Stimulated activated naive CD4-positive, alpha-beta T cell (primary cell): ENCODE measurements around the gene CYB5R2.

Experiments
- DNase-seq, 6 experiments: peaks; one replicate each; lab custom pipeline; 2025; lab: John Stamatoyannopoulos, UW

The CYB5R2 gene

GRCh38 chr11:7672960-7673723 lies at the start of gene CYB5R2:
CYB5R2 (minus strand) TSS chr11:7673500; CDS start chr11:7672825, 675 bp downstream.
- no peak for DNase-seq

- DNase-seq: no peak
These were observed 41.5 kb upstream of the CYB5R2 start for GRCh38 chr11:7714786-7715185.

- DNase-seq: no peak
These were observed 33.1 kb upstream of the CYB5R2 start, which contains the start of gene OVCH2 for GRCh38 chr11:7706377-7706776. OVCH2 (minus strand) TSS chr11:7706477; CDS start chr11:7706394, 83 bp downstream.

- DNase-seq: no peak
These were observed 30.4 kb upstream of the CYB5R2 start for GRCh38 chr11:7703740-7704139.

GRCh38 chr11:7696424-7696823 lies 23.1 kb upstream of the CYB5R2 start:
- no peak for DNase-seq

- no peak for DNase-seq
These were observed 20.9 kb upstream of the CYB5R2 start for GRCh38 chr11:7694235-7694634.

GRCh38 chr11:7692426-7692825 lies 19.1 kb upstream of the CYB5R2 start:
- no peak for DNase-seq

GRCh38 chr11:7691759-7692350 lies 18.6 kb upstream of the CYB5R2 start:
- no peak for DNase-seq

- no peak for DNase-seq
These were observed 17.3 kb upstream of the CYB5R2 start for GRCh38 chr11:7690648-7691047.

- DNase-seq: no peak
These were observed 15.9 kb upstream of the CYB5R2 start for GRCh38 chr11:7689239-7689638.

GRCh38 chr11:7688238-7688826 lies 15.0 kb upstream of the CYB5R2 start:
- DNase-seq: peak in 2 of 6 experiments; percentile 2 to 26

- no peak for DNase-seq
These were observed 14.1 kb upstream of the CYB5R2 start for GRCh38 chr11:7687386-7687785.

- DNase-seq: no peak
These were observed 13.5 kb upstream of the CYB5R2 start for GRCh38 chr11:7686761-7687160.

GRCh38 chr11:7683571-7683970 lies 10.3 kb upstream of the CYB5R2 start:
- no peak for DNase-seq

GRCh38 chr11:7677796-7678201 lies 4.5 kb upstream of the CYB5R2 start:
- DNase-seq: no peak

- DNase-seq: no peak
These were observed 3.8 kb upstream of the CYB5R2 start for GRCh38 chr11:7677071-7677470.

- DNase-seq: no peak
These were observed 2.3 kb upstream of the CYB5R2 start for GRCh38 chr11:7675631-7676030.

GRCh38 chr11:7673724-7674434 lies 579 bp upstream of the CYB5R2 start:
- DNase-seq: peak in 1 of 6 experiments; percentile 30

GRCh38 chr11:7672276-7672959 lies 882 bp downstream of the CYB5R2 start:
- DNase-seq: no peak

GRCh38 chr11:7671347-7672215 lies 1.7 kb downstream of the CYB5R2 start:
- DNase-seq: no peak

- DNase-seq: no peak
These were observed 2.7 kb downstream of the CYB5R2 start for GRCh38 chr11:7670641-7671040.
